Tibial artery (tissue), 4 donors: ENCODE results near the gene PRB2.
"Not testable (repeated sequence)": the region's sequence is repeated elsewhere in the genome, so short reads cannot be mapped to it uniquely, and the experiment has no call there.

Experiments used
- DNase-seq, 2 donors: peaks; one replicate each; pipeline ENCODE4 v3.0.0-alpha.2; 2019
- H3K27ac ChIP-seq, 2 donors: fragments of 200-600 bp; sonication (generic) in 1 of 2; 1 replicate in 1 of 2; 2 replicates in 1 of 2; pipeline ENCODE4 v1.5.1; 2018 to 2019; ENCODE audit warnings: mild to moderate bottlenecking in 1 of 2
- H3K27me3 ChIP-seq, 2 donors: fragments of 200-600 bp; sonication (generic) in 1 of 2; one replicate each; pipeline versions ENCODE4 v1.5.1 to v1.6.0; 2016 to 2019
- H3K36me3 ChIP-seq, 3 donors: fragments of 200-600 bp; sonication (generic) in 2 of 3; one replicate each; pipeline ENCODE4 v1.5.1; 2016 to 2019; ENCODE audit warnings: mild to moderate bottlenecking in 2 of 3
- H3K4me1 ChIP-seq, 4 donors: fragments of 200-600 bp; sonication (generic) in 2 of 4; 1 replicate in 3 of 4; 2 replicates in 1 of 4; pipeline ENCODE4 v1.5.1; 2016 to 2019
- H3K4me3 ChIP-seq, 2 donors: fragments of 200-600 bp; sonication (generic) in 1 of 2; 1 replicate in 1 of 2; 2 replicates in 1 of 2; pipeline ENCODE4 v1.5.1; 2018 to 2019; ENCODE audit warnings: mild to moderate bottlenecking in 2 of 2
- H3K9me3 ChIP-seq, 3 donors: fragments of 200-600 bp; sonication (generic) in 1 of 3; one replicate each; pipeline ENCODE4 v1.5.1; 2016 to 2019
- intact Hi-C: fragments of 100-400 bp; cut with DNase I; formaldehyde crosslinking; loops from one replicate; pipeline ENCODE4 v1.15.0; 2023; ENCODE audit warnings: low total_unique reads
- TF ChIP-seq, protein P1 (sequence below), 2 experiments: fragments of 200-600 bp in 1 of 2; fragments of 450-650 bp in 1 of 2; IDR thresholded peaks; one replicate each; pipeline ENCODE4 v1.5.1; 2017 to 2019; ENCODE audit warnings: antibody characterized with exemption in 2 of 2, mild to moderate bottlenecking in 1 of 2, moderate library complexity in 1 of 2

Gene PRB2

DNA sequence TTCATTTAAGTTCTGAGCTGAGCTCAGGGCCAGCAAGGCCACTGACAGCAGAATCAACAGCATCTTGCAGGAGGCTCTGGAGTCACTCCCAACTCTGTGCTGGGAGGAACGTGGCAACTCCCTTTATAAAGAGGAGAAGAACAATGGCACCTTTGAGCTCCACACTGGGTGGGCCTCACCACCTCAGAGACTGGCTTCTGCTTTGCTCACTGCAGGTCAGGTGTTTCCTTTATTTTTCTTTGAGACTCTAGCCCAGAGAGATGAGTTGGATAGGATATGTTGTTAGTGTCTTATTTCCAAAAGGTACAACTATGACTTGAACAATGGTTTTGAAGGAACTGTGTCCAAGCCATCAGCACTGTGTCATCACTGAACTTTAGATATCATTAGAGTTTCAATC is at the start of gene PRB2:
Gene PRB2 (minus strand): TSS at position 101 of the 400 bp plus-strand sequence. CDS start 38 bp downstream, at position 63.
- H3K4me1 ChIP-seq, H3K27ac ChIP-seq, intact Hi-C loops, H3K4me3 ChIP-seq, H3K9me3 ChIP-seq, H3K27me3 ChIP-seq, DNase-seq, H3K36me3 ChIP-seq: not testable (repeated sequence)

DNA sequence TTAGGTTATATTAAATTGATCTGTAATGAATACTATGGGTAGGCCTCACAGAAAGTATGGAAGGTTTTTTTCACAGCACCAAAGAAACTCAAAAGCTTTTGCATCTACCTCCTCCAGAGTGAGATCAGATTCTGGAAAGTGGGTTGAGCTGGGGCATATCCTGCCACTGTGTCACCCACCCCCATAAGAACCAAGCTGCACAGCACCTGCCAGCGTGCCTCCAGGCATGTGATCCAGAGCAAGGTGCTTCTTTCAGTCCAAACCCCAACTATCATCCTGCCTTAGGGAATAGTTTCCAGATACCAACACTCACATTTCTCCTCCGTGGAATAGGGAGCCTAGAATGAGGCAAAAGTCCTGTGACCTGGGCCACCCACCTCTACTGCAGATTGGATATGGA is 42.6 kb upstream of the PRB2 start:
- no peaks in the 10 kb centered on the region for H3K4me1 ChIP-seq
- TF ChIP-seq, protein P1, sequence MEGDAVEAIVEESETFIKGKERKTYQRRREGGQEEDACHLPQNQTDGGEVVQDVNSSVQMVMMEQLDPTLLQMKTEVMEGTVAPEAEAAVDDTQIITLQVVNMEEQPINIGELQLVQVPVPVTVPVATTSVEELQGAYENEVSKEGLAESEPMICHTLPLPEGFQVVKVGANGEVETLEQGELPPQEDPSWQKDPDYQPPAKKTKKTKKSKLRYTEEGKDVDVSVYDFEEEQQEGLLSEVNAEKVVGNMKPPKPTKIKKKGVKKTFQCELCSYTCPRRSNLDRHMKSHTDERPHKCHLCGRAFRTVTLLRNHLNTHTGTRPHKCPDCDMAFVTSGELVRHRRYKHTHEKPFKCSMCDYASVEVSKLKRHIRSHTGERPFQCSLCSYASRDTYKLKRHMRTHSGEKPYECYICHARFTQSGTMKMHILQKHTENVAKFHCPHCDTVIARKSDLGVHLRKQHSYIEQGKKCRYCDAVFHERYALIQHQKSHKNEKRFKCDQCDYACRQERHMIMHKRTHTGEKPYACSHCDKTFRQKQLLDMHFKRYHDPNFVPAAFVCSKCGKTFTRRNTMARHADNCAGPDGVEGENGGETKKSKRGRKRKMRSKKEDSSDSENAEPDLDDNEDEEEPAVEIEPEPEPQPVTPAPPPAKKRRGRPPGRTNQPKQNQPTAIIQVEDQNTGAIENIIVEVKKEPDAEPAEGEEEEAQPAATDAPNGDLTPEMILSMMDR (IDR thresholded peaks at IDR 0.05), result no peak
- no peaks in the 10 kb centered on the region for H3K27me3 ChIP-seq
- H3K4me3 ChIP-seq, result no peak overlapping the region
- no peaks in the 10 kb centered on the region for H3K9me3 ChIP-seq
- no peaks in the 10 kb centered on the region for H3K36me3 ChIP-seq
- no peak for DNase-seq
- intact Hi-C loops, result no loop called here
- no peak overlapping the region for H3K27ac ChIP-seq

DNA sequence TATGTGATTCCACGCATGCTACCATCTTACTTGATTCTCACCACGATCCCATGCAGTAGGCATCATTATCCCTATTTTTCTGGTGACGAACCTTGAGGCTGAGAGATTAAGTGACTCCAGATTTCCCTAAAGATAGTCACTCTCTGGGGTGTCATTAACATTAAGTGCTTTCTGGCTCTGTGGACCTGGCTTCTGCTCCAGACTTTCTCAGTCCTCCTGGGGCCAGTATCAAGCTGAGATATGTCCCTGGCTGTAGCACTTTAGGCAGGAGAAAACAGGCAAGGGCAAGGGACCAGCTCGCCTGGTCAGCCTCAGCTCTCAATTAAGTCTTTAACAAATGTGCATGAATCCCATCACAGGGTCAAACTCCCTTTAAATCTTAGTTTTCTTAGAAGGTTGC is 38.3 kb upstream of the PRB2 start:
- H3K36me3 ChIP-seq, result no peaks in the 10 kb centered on the region
- H3K9me3 ChIP-seq, result no peaks in the 10 kb centered on the region
- H3K27me3 ChIP-seq, result no peaks in the 10 kb centered on the region
- H3K27ac ChIP-seq, result no peak overlapping the region
- intact Hi-C loops, result no loop called here
- H3K4me1 ChIP-seq, result no peaks in the 10 kb centered on the region
- TF ChIP-seq, protein P1 (IDR thresholded peaks at IDR 0.05), result no peak
- no peak for DNase-seq
- no peak overlapping the region for H3K4me3 ChIP-seq

DNA sequence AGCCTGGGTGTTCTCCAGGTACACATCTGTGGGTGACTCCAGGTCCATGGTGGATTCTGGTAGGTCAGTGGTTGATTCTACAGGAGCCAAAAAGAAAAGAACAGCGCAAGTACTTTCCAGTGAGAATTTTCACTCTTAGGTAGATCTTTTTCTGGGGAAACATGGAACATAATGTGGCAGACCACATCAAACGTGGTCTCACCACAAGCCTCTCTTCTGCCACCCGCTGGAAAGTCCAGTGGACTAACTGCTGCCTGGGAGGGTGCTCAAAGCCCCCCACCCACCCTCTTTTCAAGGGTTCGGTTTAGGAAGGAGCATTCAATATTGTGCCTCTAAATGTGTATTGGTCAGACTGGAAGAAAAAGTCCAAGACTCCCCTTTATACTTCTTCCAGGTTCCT is 36.1 kb upstream of the PRB2 start:
- H3K4me3 ChIP-seq, result no peak overlapping the region
- H3K9me3 ChIP-seq, result no peaks in the 10 kb centered on the region
- no peak overlapping the region for H3K27ac ChIP-seq
- no peak for DNase-seq
- H3K27me3 ChIP-seq, result no peaks in the 10 kb centered on the region
- no peaks in the 10 kb centered on the region for H3K4me1 ChIP-seq
- intact Hi-C loops, result no loop called here
- TF ChIP-seq, protein P1 (IDR thresholded peaks at IDR 0.05), result no peak
- no peaks in the 10 kb centered on the region for H3K36me3 ChIP-seq

DNA sequence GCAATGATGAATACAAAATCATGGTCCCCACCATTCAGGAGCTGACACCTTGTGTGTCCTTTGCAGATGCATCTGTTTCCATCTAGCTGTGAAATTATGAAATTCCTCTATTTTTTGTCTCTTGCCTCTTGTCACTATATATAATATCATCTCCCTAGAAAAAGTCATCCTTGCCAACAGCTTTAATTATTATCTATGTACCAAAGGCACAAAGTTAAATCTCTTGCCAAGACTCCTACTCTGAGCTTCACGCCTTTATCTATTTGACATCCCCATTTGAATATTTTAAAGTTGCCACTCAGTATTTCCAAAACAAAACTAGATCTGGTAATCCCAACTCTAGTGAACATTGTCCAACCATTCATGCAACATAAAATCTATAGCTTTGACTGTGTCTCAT is 32.0 kb upstream of the PRB2 start:
- no peak overlapping the region for H3K27ac ChIP-seq
- TF ChIP-seq, protein P1 (IDR thresholded peaks at IDR 0.05), result no peak
- no peaks in the 10 kb centered on the region for H3K36me3 ChIP-seq
- no peaks in the 10 kb centered on the region for H3K4me1 ChIP-seq
- H3K4me3 ChIP-seq, result no peak overlapping the region
- DNase-seq, result no peak
- H3K9me3 ChIP-seq, result peaks cover 0 to 4% (median 0%) of the 10 kb centered on the region in 3 donors
- intact Hi-C loops, result no loop called here
- H3K27me3 ChIP-seq, result no peaks in the 10 kb centered on the region

DNA sequence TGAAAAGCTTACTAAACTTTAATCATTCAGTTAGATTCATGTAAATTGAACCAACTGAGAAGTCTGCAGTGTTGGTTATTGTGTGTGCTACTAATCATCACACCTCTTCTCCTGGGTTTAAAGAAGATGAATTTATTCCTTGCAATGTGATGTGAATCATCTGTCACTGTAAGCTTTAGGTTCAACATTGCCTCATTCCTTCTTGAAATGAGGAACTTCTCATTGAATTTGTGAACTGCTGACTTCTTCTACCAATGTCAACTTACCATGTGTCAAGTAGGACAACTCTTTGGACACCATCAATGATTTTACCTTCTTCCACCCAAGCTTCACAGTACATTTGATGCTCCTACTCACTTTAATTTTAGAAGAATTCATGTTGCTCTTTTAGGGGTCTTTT is 17.4 kb upstream of the PRB2 start:
- Histone ChIP-seq H3K36me3 (no peaks in the 10 kb centered on the region), H3K27ac (no peak overlapping the region), H3K9me3 (peaks cover 0 to 9% (median 2%) of the 10 kb centered on the region in 3 donors), H3K4me1 (no peaks in the 10 kb centered on the region), H3K27me3 (no peaks in the 10 kb centered on the region), H3K4me3 (no peak overlapping the region)
- intact Hi-C loops, result no loop called here
- TF ChIP-seq, protein P1 (IDR thresholded peaks at IDR 0.05), result no peak
- no peak for DNase-seq
